Urinary bladder (tissue), 4 donors: ENCODE results near the gene RANBP17. TPM values are rescaled to one million over a fixed set of nuclear protein-coding genes. Genes with fewer than 3 reads are reported as not detected.
A peak's percentile ranks its signal among the peaks of the same experiment; 100 is the strongest.

ENCODE experiments used
- DNase-seq: peaks from one replicate; pipeline ENCODE4 v3.0.0-alpha.2; 2015; ENCODE audit errors: extremely low spot score
- H3K27ac ChIP-seq: one replicate; pipeline ENCODE4 v1.5.1; 2013; ENCODE audit warnings: low read depth, mild to moderate bottlenecking, moderate library complexity
- H3K36me3 ChIP-seq: one replicate; pipeline ENCODE4 v1.6.1; 2013; ENCODE audit warnings: mild to moderate bottlenecking, moderate library complexity; ENCODE audit not compliant: insufficient read depth
- H3K4me1 ChIP-seq: one replicate; pipeline ENCODE4 v1.6.1; 2013; ENCODE audit warnings: mild to moderate bottlenecking, moderate library complexity; ENCODE audit not compliant: insufficient read depth
- H3K4me3 ChIP-seq: one replicate; pipeline ENCODE4 v1.5.1; 2013; ENCODE audit warnings: low read depth, low read length
- WGBS: extraction: QIAGEN DNeasy Blood & Tissue Kit; methylation state at CpG from one replicate; pipeline ENCODE4 v1.1.7; 2013; 5-methylcytosine and 5-hydroxymethylcytosine counted together
- polyA plus RNA-seq: library from polyadenylated mRNA; stranded (reverse); fragments of 200-250 nt; gene quantifications from one replicate; pipeline ENCODE4 v1.2.3, GENCODE V29; 2013
- small RNA-seq: library from RNA; depleted of rRNA; stranded (forward); fragments of <200 nt; gene quantifications from one replicate; pipeline ENCODE3, GENCODE V24; 2014
- total RNA-seq: library from RNA; depleted of rRNA; stranded (reverse); fragments of >200 nt; gene quantifications from one replicate; pipeline ENCODE4 v1.2.3, GENCODE V29; 2014
- donor health status: healthy with polysubstance abuse.
- donor health status: healthy.

The RANBP17 gene
- total and polyA plus RNA-seq, 2 donors = 2.4 to 96.5 TPM

GRCh38 chr5:171340042-171340441 is 478.2 kb downstream of the RANBP17 start:
- Histone ChIP-seq H3K36me3 (no peaks in the 10 kb centered on the region), H3K4me3 (no peak overlapping the region), H3K4me1 (no peaks in the 10 kb centered on the region), H3K27ac (no peak overlapping the region)
- no peak for DNase-seq

- H3K4me3 ChIP-seq = no peak overlapping the region
- 51% methylated on average over 6 of the region's 6 CpGs for WGBS
- H3K36me3 ChIP-seq = no peaks in the 10 kb centered on the region
- no peak for DNase-seq
- H3K4me1 ChIP-seq = no peaks in the 10 kb centered on the region
- no peak overlapping the region for H3K27ac ChIP-seq
These were observed 478.7 kb downstream of the RANBP17 start for GRCh38 chr5:171340491-171340890.

- H3K4me1 ChIP-seq = no peaks in the 10 kb centered on the region
- DNase-seq = peak; percentile 21
- no peak overlapping the region for H3K27ac ChIP-seq
- no peak overlapping the region for H3K4me3 ChIP-seq
- 56% methylated on average over 17 of the region's 17 CpGs for WGBS
- H3K36me3 ChIP-seq = no peaks in the 10 kb centered on the region
These were observed 480.7 kb downstream of the RANBP17 start for GRCh38 chr5:171342362-171343111.

GRCh38 chr5:171344936-171345608 is 483.3 kb downstream of the RANBP17 start:
- H3K4me3 ChIP-seq = no peak overlapping the region
- H3K27ac ChIP-seq = no peak overlapping the region
- WGBS = 93% methylated on average over 19 of the region's 19 CpGs
- no peak for DNase-seq
- H3K4me1 ChIP-seq = no peaks in the 10 kb centered on the region
- no peaks in the 10 kb centered on the region for H3K36me3 ChIP-seq

Small RNAs within 50 kb of the gene (small RNA-seq; reads per million reads assigned to genes)
- not detected for gene AC091980.1

Other genes with a start within 250 kb of the RANBP17 start
- 2.0 TPM for gene GABRP, start 78.3 kb upstream of the RANBP17 start, total RNA-seq
- gene GABRP, start 78.3 kb upstream of the RANBP17 start, polyA plus RNA-seq = 0.06 TPM